ENCODE results near the gene CARS1. TPM values are rescaled to one million over a fixed set of nuclear protein-coding genes. Genes with fewer than 3 reads are reported as not detected.

The CARS1 gene
- total and polyA plus RNA-seq, 2 experiments from 2014 or later, result 72.9 to 95.9 TPM

- TF ChIP-seq ZNF462 (CRISPR knock-in tag; IDR thresholded peaks at IDR 0.05), result no peak
- no peak for TF ChIP-seq CTCF (conservative IDR thresholded peaks at IDR 0.05; ENCODE audit: low read depth in 2 of 2)
Observed at GRCh38 chr11:3091081-3091845, 34.0 kb upstream of the CARS1 start (continued).

- H3K27ac ChIP-seq (ENCODE audit: low read depth), result no peak overlapping the region
- H3K36me3 ChIP-seq (ENCODE audit: insufficient read depth), result no peaks in the 10 kb centered on the region
- no peaks in the 10 kb centered on the region for H3K27me3 ChIP-seq (ENCODE audit: insufficient read depth)
- no peak overlapping the region for H2AFZ ChIP-seq
- peaks cover 3% of the 10 kb centered on the region; the same call in 1 of the 2 replicates for H3K4me1 ChIP-seq (ENCODE audit: insufficient read depth)
- Mint-ChIP-seq H3K4me3 (no peak overlapping the region), H3K36me3 (ENCODE audit: low read depth) (no peaks in the 10 kb centered on the region; the same call in 2 of the 3 replicates), H3K4me1 (peaks cover 14% of the 10 kb centered on the region; the same call in 2 of the 3 replicates), H3K27me3 (ENCODE audit: insufficient read depth, low read depth, poor library complexity) (peaks cover 8% of the 10 kb centered on the region), H3K9me3 (no peaks in the 10 kb centered on the region), H3K27ac (no peak overlapping the region)
- H3K79me2 ChIP-seq (replicated peaks; ENCODE audit: insufficient read depth), result no peaks in the 10 kb centered on the region
- H4K20me1 ChIP-seq (replicated peaks; ENCODE audit: insufficient read depth), result no peaks in the 10 kb centered on the region
- no peaks in the 10 kb centered on the region for H3K9me2 ChIP-seq (ENCODE audit: insufficient read depth)
- no peaks in the 10 kb centered on the region for H3F3A ChIP-seq (replicated peaks; ENCODE audit: low read depth)
- ATAC-seq, result no peak
- no peak overlapping the region for H3K4me2 ChIP-seq
- no peak for DNase-seq (ENCODE audit: low spot score)
- no peak overlapping the region for H3K4me3 ChIP-seq
- no peak for TF ChIP-seq NANOG (IDR thresholded peaks at IDR 0.05; ENCODE audit: borderline replicate concordance)
- TF ChIP-seq ZNF331 (CRISPR knock-in tag; IDR thresholded peaks at IDR 0.05; ENCODE audit: low read depth), result no peak
- TF ChIP-seq ETS1 (IDR thresholded peaks at IDR 0.05), result no peak
- TF ChIP-seq STAT1 (IDR thresholded peaks at IDR 0.05; ENCODE audit: unreplicated experiment), result no peak
- TF ChIP-seq ZNF114 (CRISPR knock-in tag; IDR thresholded peaks at IDR 0.05), result no peak
Observed at GRCh38 chr11:3090096-3090901, 33.1 kb upstream of the CARS1 start.

Measured in GM23338 (cell line).